B cell (primary cell): ENCODE data around the gene POF1B. TPM values are rescaled to one million over a fixed set of nuclear protein-coding genes. Genes with fewer than 3 reads are reported as not detected.

Experiments used
- ATAC-seq: fragments of 200-7000 bp; cut with Tn5 transposase; one replicate; pipeline ENCODE4 v1.10.0; 2021; ENCODE audit warnings: low read depth, mild to moderate bottlenecking, moderate number of reproducible peaks, moderate library complexity
- CTCF ChIA-PET: fragments of 350-600 bp; sonication (Branson Sonifier 250); formaldehyde crosslinking; loops from one replicate; lab custom pipeline; 2021; ENCODE audit warnings: antibody characterized with exemption, inconsistent platforms; lab: Charles Lee
- POLR2A ChIA-PET: fragments of 350-600 bp; sonication (Branson Sonifier 250); formaldehyde crosslinking; loops from one replicate; lab custom pipeline; 2021; ENCODE audit warnings: antibody characterized with exemption; lab: Charles Lee
- DNase-seq: peaks from one replicate; pipeline ENCODE4 v3.0.0; 2013
- H2AFZ ChIP-seq: 2 replicates; pipeline ENCODE4 v1.6.1; 2012; ENCODE audit warnings: mild to moderate bottlenecking, low read depth, low read length; ENCODE audit not compliant: insufficient read depth, poor library complexity, severe bottlenecking
- H3K27ac ChIP-seq, 2 donors: 1 replicate in 1 of 2; 2 replicates in 1 of 2; pipeline ENCODE4 v1.5.1; 2012 to 2013; ENCODE audit warnings: low read length in 2 of 2, mild to moderate bottlenecking in 2 of 2, moderate library complexity in 1 of 2
- H3K27me3 ChIP-seq, 4 experiments: fragments of 200-600 bp in 1 of 4; sonication (generic) in 1 of 4; replicated peaks in 1 of 4; 1 replicate in 2 of 4; 2 replicates in 2 of 4; pipeline versions ENCODE4 v1.6.1 to v1.7.0; 2013 to 2016; ENCODE audit warnings: low read length in 3 of 4, mild to moderate bottlenecking in 2 of 4, mixed read lengths in 1 of 4, moderate library complexity in 1 of 4; ENCODE audit not compliant: insufficient read depth in 4 of 4, control insufficient read depth in 3 of 4; ENCODE audit errors: control extremely low read depth in 1 of 4
- H3K36me3 ChIP-seq, 2 experiments: replicated peaks in 1 of 2; 1 replicate in 1 of 2; 2 replicates in 1 of 2; pipeline versions ENCODE4 v1.6.1 to v1.7.1; 2013; ENCODE audit warnings: low read length in 1 of 2; ENCODE audit not compliant: insufficient read depth in 2 of 2, control insufficient read depth in 1 of 2; ENCODE audit errors: control extremely low read depth in 1 of 2, extremely low read depth in 1 of 2
- H3K4me1 ChIP-seq, 2 donors: fragments of 200-600 bp in 1 of 2; sonication (generic) in 1 of 2; 1 replicate in 1 of 2; 2 replicates in 1 of 2; pipeline versions ENCODE4 v1.5.1 to v1.6.1; 2013 to 2017; ENCODE audit warnings: low read length in 2 of 2; ENCODE audit not compliant: control insufficient read depth in 2 of 2, insufficient read depth in 2 of 2
- H3K4me2 ChIP-seq: replicated peaks from 2 replicates; pipeline ENCODE3; 2012; ENCODE audit warnings: mild to moderate bottlenecking, low read depth, low read length; ENCODE audit not compliant: poor library complexity, severe bottlenecking
- H3K4me3 ChIP-seq, 5 experiments: fragments of 200-600 bp in 1 of 5; sonication (generic) in 1 of 5; 1 replicate in 3 of 5; 2 replicates in 2 of 5; pipeline versions ENCODE4 v1.5.1 to v1.7.0; 2011 to 2016; ENCODE audit warnings: low read length in 4 of 5, mild to moderate bottlenecking in 4 of 5, low read depth in 2 of 5, control low read depth in 1 of 5, moderate library complexity in 1 of 5; ENCODE audit not compliant: insufficient read depth in 1 of 5; ENCODE audit errors: control extremely low read depth in 1 of 5, extremely low read depth in 1 of 5
- H3K79me2 ChIP-seq: fragments of 200-600 bp; sonication (generic); one replicate; pipeline ENCODE4 v1.6.0; 2016; ENCODE audit warnings: low read length; ENCODE audit not compliant: control insufficient read depth, insufficient read depth
- H3K9ac ChIP-seq: fragments of 200-600 bp; sonication (generic); 2 replicates; pipeline ENCODE4 v1.6.1; 2017; ENCODE audit warnings: mild to moderate bottlenecking, low read length, moderate library complexity
- H3K9me3 ChIP-seq, 3 donors: one replicate each; pipeline versions ENCODE4 v1.6.1 to v1.7.1; 2013; ENCODE audit warnings: low read length in 2 of 3; ENCODE audit not compliant: control insufficient read depth in 2 of 3, insufficient read depth in 1 of 3; ENCODE audit errors: control extremely low read depth in 1 of 3
- H4K20me1 ChIP-seq: 2 replicates; pipeline ENCODE4 v1.6.0; 2012; ENCODE audit warnings: mild to moderate bottlenecking, low read length; ENCODE audit not compliant: insufficient read depth, control insufficient read depth, poor library complexity, severe bottlenecking
- H3K27ac Mint-ChIP-seq: one replicate; pipeline ENCODE4 v1.8.0; 2021; ENCODE audit warnings: mixed read lengths
- H3K27me3 Mint-ChIP-seq: one replicate; pipeline ENCODE4 v1.8.0; 2021; ENCODE audit warnings: mixed read lengths
- H3K4me1 Mint-ChIP-seq: one replicate; pipeline ENCODE4 v1.8.0; 2021; ENCODE audit warnings: mixed read lengths
- H3K4me3 Mint-ChIP-seq: one replicate; pipeline ENCODE4 v1.8.0; 2021; ENCODE audit warnings: mixed read lengths
- H3K9me3 Mint-ChIP-seq: one replicate; pipeline ENCODE4 v1.8.0; 2022; ENCODE audit warnings: mixed read lengths; ENCODE audit not compliant: insufficient read depth
- CTCF ChIP-seq: fragments of 200-600 bp; IDR thresholded peaks from one replicate; pipeline ENCODE4 v1.8.0; 2022; ENCODE audit warnings: antibody characterized with exemption, mild to moderate bottlenecking
- EZH2 ChIP-seq: IDR thresholded peaks from 2 replicates; pipeline ENCODE4 v1.6.1; 2012; ENCODE audit warnings: borderline replicate concordance, low read depth, mild to moderate bottlenecking, moderate library complexity, low read length; ENCODE audit not compliant: insufficient read depth, poor library complexity, severe bottlenecking
- WGBS: methylation state at CpG from one replicate; pipeline ENCODE4 v1.1.5; 2013; ENCODE audit warnings: missing lambda C conversion rate; ENCODE audit not compliant: insufficient coverage; 5-methylcytosine and 5-hydroxymethylcytosine counted together
- intact Hi-C: fragments of 100-400 bp; cut with micrococcal nuclease; formaldehyde crosslinking; loops from one replicate; pipeline ENCODE4 v1.10.0; 2022
- polyA plus RNA-seq: library from polyadenylated mRNA; depleted of rRNA; stranded (reverse); fragments of >200 nt; gene quantifications from 2 replicates; pipeline ENCODE4 v1.2.3, GENCODE V29; 2012
- total RNA-seq, 2 donors: library from RNA; stranded (reverse); fragments of 120-200 nt in 1 of 2; gene quantifications; 1 replicate in 1 of 2; 2 replicates in 1 of 2; pipeline versions ENCODE4 v1.2.3 to v1.2.4, GENCODE V29; 2013 to 2022

Gene POF1B
- total and polyA plus RNA-seq, 2 donors (not counting 1 experiment from before 2014, with no cell fraction given): 0.78 to 1.9 TPM

- Histone ChIP-seq H3K27me3 (no peaks in the 10 kb centered on the region), H3K4me1 (peaks cover 3 to 6% of the 10 kb centered on the region in 2 donors), H3K27ac (peak within 1 kb of the TSS; percentile 38 to 57), H3K36me3 (no peaks in the 10 kb centered on the region), H3K79me2 (no peaks in the 10 kb centered on the region), H3K4me2 (peak within 1 kb of the TSS; percentile 71), H3K4me3 (peak within 1 kb of the TSS; percentile 52 to 81 (median 71)), H3K9ac (peak within 1 kb of the TSS; percentile 72), H4K20me1 (no peaks in the 10 kb centered on the region), H2AFZ (peak within 1 kb of the TSS; percentile 78), H3K9me3 (no peaks in the 10 kb centered on the region)
- peaks cover 16% of the 10 kb centered on the region for H3K4me1 Mint-ChIP-seq
- no peak for TF ChIP-seq CTCF
- TF ChIP-seq EZH2: no peak
- POLR2A ChIA-PET: interaction anchor here (0.6 kb wide), 1 partner anchor 55 kb away, joined by 5 read pairs; no protein-coding TSS in a partner anchor
- H3K9me3 Mint-ChIP-seq: no peaks in the 10 kb centered on the region
- CTCF ChIA-PET: interaction anchor here (0.7 kb wide), 1 partner anchor 199 kb away, joined by 4 read pairs; no protein-coding TSS in a partner anchor
- H3K27ac Mint-ChIP-seq: peak within 1 kb of the TSS; percentile 87
- intact Hi-C loops: no loop called here
- ATAC-seq (peak; percentile 77), DNase-seq (peak; percentile 62)
- WGBS: 2% methylated on average over 26 of the region's 65 CpGs
- H3K4me3 Mint-ChIP-seq: peak within 1 kb of the TSS; percentile 99
- H3K27me3 Mint-ChIP-seq: no peaks in the 10 kb centered on the region
Measured at GRCh38 chrX:85243761-85244449, 135.6 kb downstream of the POF1B start, which contains the start of the genes SATL1 and ZNF711. Gene SATL1 (minus strand): TSS chrX:85243779. CDS start chrX:85108968, 134,811 bp downstream. Gene ZNF711 (plus strand): TSS chrX:85243991. CDS start chrX:85247573, 3,582 bp downstream.

GRCh38 chrX:85243155-85243554 is 136.3 kb downstream of the POF1B start:
- Histone ChIP-seq H3K27ac (no peak overlapping the region), H4K20me1 (no peaks in the 10 kb centered on the region), H3K27me3 (no peaks in the 10 kb centered on the region), H3K79me2 (no peaks in the 10 kb centered on the region), H3K36me3 (no peaks in the 10 kb centered on the region), H3K4me1 (peaks cover 3 to 6% of the 10 kb centered on the region in 2 donors), H2AFZ (peak overlapping the region; percentile 78), H3K4me3 (peak overlapping the region in 2 of 5 experiments; percentile 71 to 72), H3K9ac (peak overlapping the region; percentile 72), H3K4me2 (peak overlapping the region; percentile 71), H3K9me3 (no peaks in the 10 kb centered on the region)
- no peaks in the 10 kb centered on the region for H3K27me3 Mint-ChIP-seq
- H3K9me3 Mint-ChIP-seq: peaks cover 2% of the 10 kb centered on the region
- no peak overlapping the region for H3K27ac Mint-ChIP-seq
- CTCF ChIA-PET: no interaction called here
- peaks cover 16% of the 10 kb centered on the region for H3K4me1 Mint-ChIP-seq
- 60% methylated on average over 1 of the region's 2 CpGs for WGBS
- POLR2A ChIA-PET: no interaction called here
- ATAC-seq (no peak), DNase-seq (peak; percentile 10)
- H3K4me3 Mint-ChIP-seq: peak overlapping the region; percentile 99
- TF ChIP-seq EZH2 (no peak), CTCF (no peak)
- intact Hi-C loops: no loop called here
